SK-N-MC (cell line): ENCODE measurements around the gene MRPS18C.
"Not testable (repeated sequence)": the region's sequence is repeated elsewhere in the genome, so short reads cannot be mapped to it uniquely, and the experiment has no call there.

Experiments used
- DNase-seq: peaks from one replicate; pipeline ENCODE4 v3.0.0-alpha.2; 2011; ENCODE audit warnings: low read depth, low spot score
- H3K27ac ChIP-seq: fragments of 200-600 bp; sonication (generic); 2 replicates; pipeline ENCODE4 v1.5.1; 2016; ENCODE audit warnings: mixed run types
- H3K36me3 ChIP-seq: fragments of 200-600 bp; sonication (generic); 2 replicates; pipeline ENCODE4 v1.6.1; 2017; ENCODE audit warnings: antibody characterized with exemption, low read length, mixed read lengths; ENCODE audit not compliant: insufficient read depth
- H3K4me3 ChIP-seq: fragments of 200-600 bp; sonication (generic); 2 replicates; pipeline ENCODE4 v1.5.1; 2016
- H3K9ac ChIP-seq: fragments of 200-600 bp; sonication (generic); 2 replicates; pipeline ENCODE4 v1.8.0; 2017; ENCODE audit warnings: mixed run types, mixed read lengths; ENCODE audit not compliant: insufficient read length
- H3K9me3 ChIP-seq: fragments of 200-600 bp; sonication (generic); 2 replicates; pipeline ENCODE4 v1.6.1; 2017; ENCODE audit warnings: low read depth, mild to moderate bottlenecking, antibody characterized with exemption, low read length, moderate library complexity, mixed read lengths
- EZH2 ChIP-seq: fragments of 200-600 bp; sonication (generic); IDR thresholded peaks from one replicate; pipeline ENCODE4 v1.6.1; 2017; ENCODE audit warnings: antibody characterized with exemption
- FOXP2 ChIP-seq: optimal IDR thresholded peaks from 2 replicates; pipeline ENCODE3; 2011; ENCODE audit warnings: mild to moderate bottlenecking, moderate library complexity; ENCODE audit not compliant: insufficient read depth; ENCODE audit errors: extremely low read length, control extremely low read depth
- POLR2AphosphoS5 ChIP-seq: IDR thresholded peaks from 2 replicates; pipeline ENCODE4 v1.6.1; 2012; ENCODE audit warnings: mild to moderate bottlenecking, low read depth, low read length, borderline replicate concordance

Gene MRPS18C

GRCh38 chr4:83504996-83505395 is 49.1 kb downstream of the MRPS18C start:
- H3K27ac ChIP-seq, result no peak overlapping the region
- H3K36me3 ChIP-seq, result no peaks in the 10 kb centered on the region
- TF ChIP-seq FOXP2, result no peak
- TF ChIP-seq EZH2, result no peak
- TF ChIP-seq POLR2AphosphoS5, result no peak
- no peak for DNase-seq
- H3K9me3 ChIP-seq, result no peaks in the 10 kb centered on the region
- no peak overlapping the region for H3K4me3 ChIP-seq
- no peak overlapping the region for H3K9ac ChIP-seq

- not testable (repeated sequence) for H3K36me3 ChIP-seq, H3K27ac ChIP-seq, H3K9ac ChIP-seq, H3K9me3 ChIP-seq, H3K4me3 ChIP-seq, DNase-seq
Measured at GRCh38 chr4:83509156-83509585, 53.3 kb downstream of the MRPS18C start.

GRCh38 chr4:83510442-83510841 is 54.6 kb downstream of the MRPS18C start:
- Histone ChIP-seq H3K36me3 (no peaks in the 10 kb centered on the region), H3K9me3 (no peaks in the 10 kb centered on the region), H3K9ac (no peak overlapping the region), H3K4me3 (no peak overlapping the region), H3K27ac (no peak overlapping the region)
- no peak for DNase-seq
- no peak for TF ChIP-seq POLR2AphosphoS5
- no peak for TF ChIP-seq FOXP2
- TF ChIP-seq EZH2, result no peak
